HK-2 (cell line): ENCODE data around the gene ADAM23.

Experiments
- DNase-seq: peaks from one replicate; pipeline ENCODE4 v3.0.0-alpha.2; 2018; ENCODE audit not compliant: unreplicated experiment

ADAM23 gene

GRCh38 chr2:206565666-206566065 lies 122.3 kb downstream of the ADAM23 start:
- no peak for DNase-seq

- no peak for DNase-seq
These were observed 126.1 kb downstream of the ADAM23 start for GRCh38 chr2:206569470-206569869.

GRCh38 chr2:206570199-206570598 lies 126.9 kb downstream of the ADAM23 start:
- DNase-seq, result no peak

GRCh38 chr2:206572725-206573124 lies 129.4 kb downstream of the ADAM23 start:
- DNase-seq, result no peak

- no peak for DNase-seq
These were observed 130.5 kb downstream of the ADAM23 start for GRCh38 chr2:206573793-206574192.

- no peak for DNase-seq
These were observed 141.2 kb downstream of the ADAM23 start for GRCh38 chr2:206584323-206585116.

- no peak for DNase-seq
These were observed 142.0 kb downstream of the ADAM23 start for GRCh38 chr2:206585335-206585734.

GRCh38 chr2:206586609-206587008 lies 143.3 kb downstream of the ADAM23 start:
- DNase-seq, result no peak

- no peak for DNase-seq
These were observed 154.4 kb downstream of the ADAM23 start for GRCh38 chr2:206597717-206598218.

- no peak for DNase-seq
These were observed 159.9 kb downstream of the ADAM23 start for GRCh38 chr2:206603243-206603642.

GRCh38 chr2:206610451-206610850 lies 167.1 kb downstream of the ADAM23 start:
- no peak for DNase-seq

- DNase-seq, result no peak
These were observed 167.9 kb downstream of the ADAM23 start for GRCh38 chr2:206611191-206611590.

GRCh38 chr2:206611736-206612135 lies 168.4 kb downstream of the ADAM23 start:
- DNase-seq, result no peak

- peak; percentile 48 for DNase-seq
These were observed 171.5 kb downstream of the ADAM23 start for GRCh38 chr2:206614811-206615210.

GRCh38 chr2:206615417-206616089 lies 172.2 kb downstream of the ADAM23 start:
- DNase-seq, result no peak

GRCh38 chr2:206616151-206616550 lies 172.8 kb downstream of the ADAM23 start:
- DNase-seq, result no peak

- no peak for DNase-seq
These were observed 175.7 kb downstream of the ADAM23 start for GRCh38 chr2:206619011-206619410.

GRCh38 chr2:206626108-206626507 lies 182.8 kb downstream of the ADAM23 start:
- DNase-seq, result no peak

GRCh38 chr2:206627632-206628031 lies 184.3 kb downstream of the ADAM23 start:
- no peak for DNase-seq

- DNase-seq, result no peak
These were observed 188.0 kb downstream of the ADAM23 start for GRCh38 chr2:206631340-206631739.

GRCh38 chr2:206635015-206635414 lies 191.7 kb downstream of the ADAM23 start:
- no peak for DNase-seq

GRCh38 chr2:206639636-206640035 lies 196.3 kb downstream of the ADAM23 start:
- no peak for DNase-seq

GRCh38 chr2:206641226-206641625 lies 197.9 kb downstream of the ADAM23 start:
- DNase-seq, result no peak
